Keratinocyte (primary cell): ENCODE results near the gene MEGF10. TPM values are rescaled to one million over a fixed set of nuclear protein-coding genes. Genes with fewer than 3 reads are reported as not detected.

ENCODE experiments used
- DNase-seq: peaks from one replicate; pipeline ENCODE4 v3.0.0-alpha.2; 2011; ENCODE audit warnings: low read depth, missing footprints, low spot score
- FAIRE-seq: peaks from 2 replicates; lab custom pipeline; 2011; peaks lifted over from hg19 to GRCh38; lab: Jason Lieb, UNC
- H2AFZ ChIP-seq: 2 replicates; pipeline ENCODE4 v1.6.0; 2012; ENCODE audit warnings: low read length, control low read depth, inconsistent platforms; ENCODE audit not compliant: control insufficient read depth
- H3K27ac ChIP-seq: 2 replicates; pipeline ENCODE4 v1.5.1; 2011; ENCODE audit warnings: low read length; ENCODE audit not compliant: control insufficient read depth, insufficient read depth
- H3K27me3 ChIP-seq: 3 replicates; pipeline ENCODE4 v1.6.0; 2011; ENCODE audit warnings: low read length; ENCODE audit not compliant: control insufficient read depth, insufficient read depth; ENCODE audit errors: extremely low read depth
- H3K36me3 ChIP-seq, 2 experiments: 2 replicates in 1 of 2; 3 replicates in 1 of 2; pipeline ENCODE4 v1.5.1; 2011; ENCODE audit warnings: low read length in 2 of 2, mild to moderate bottlenecking in 1 of 2; ENCODE audit not compliant: control insufficient read depth in 2 of 2, insufficient read depth in 2 of 2; ENCODE audit errors: extremely low read depth in 1 of 2
- H3K4me1 ChIP-seq: 3 replicates; pipeline ENCODE4 v1.5.1; 2011; ENCODE audit warnings: low read length; ENCODE audit not compliant: control insufficient read depth, insufficient read depth; ENCODE audit errors: extremely low read depth
- H3K4me2 ChIP-seq: 3 replicates; pipeline ENCODE4 v1.6.0; 2011; ENCODE audit warnings: low read depth, low read length; ENCODE audit not compliant: control insufficient read depth, insufficient read depth; ENCODE audit errors: extremely low read depth
- H3K4me3 ChIP-seq, 3 experiments: fragments of 200-600 bp in 1 of 3; sonication (generic) in 1 of 3; 2 replicates in 2 of 3; 3 replicates in 1 of 3; pipeline ENCODE4 v1.5.1; 2011 to 2016; ENCODE audit warnings: low read length in 3 of 3, mild to moderate bottlenecking in 3 of 3, control low read depth in 2 of 3, inconsistent platforms in 1 of 3, low read depth in 1 of 3, mixed read lengths in 1 of 3, mixed run types in 1 of 3, moderate library complexity in 1 of 3; ENCODE audit not compliant: control insufficient read depth in 2 of 3, insufficient read depth in 2 of 3; ENCODE audit errors: extremely low read depth in 1 of 3
- H3K79me2 ChIP-seq: 2 replicates; pipeline ENCODE4 v1.6.0; 2012; ENCODE audit warnings: low read length; ENCODE audit not compliant: control insufficient read depth, insufficient read depth
- H3K9ac ChIP-seq: 3 replicates; pipeline ENCODE4 v1.6.0; 2011; ENCODE audit warnings: low read length; ENCODE audit not compliant: control insufficient read depth, insufficient read depth; ENCODE audit errors: extremely low read depth
- H3K9me1 ChIP-seq: 3 replicates; pipeline ENCODE4 v1.6.0; 2011; ENCODE audit warnings: low read length; ENCODE audit not compliant: control insufficient read depth, insufficient read depth; ENCODE audit errors: extremely low read depth
- H3K9me3 ChIP-seq: 2 replicates; pipeline ENCODE4 v1.5.1; 2012; ENCODE audit warnings: low read depth, low read length; ENCODE audit not compliant: control insufficient read depth
- H4K20me1 ChIP-seq: 3 replicates; pipeline ENCODE4 v1.6.0; 2011; ENCODE audit warnings: low read length; ENCODE audit not compliant: control insufficient read depth, insufficient read depth; ENCODE audit errors: extremely low read depth
- EZH2 ChIP-seq: IDR thresholded peaks from one replicate; pipeline ENCODE4 v1.6.1; 2012; ENCODE audit warnings: inconsistent platforms, mild to moderate bottlenecking, low read length, moderate library complexity
- dilution Hi-C: fragments of 300-500 bp; cut with MboI; formaldehyde crosslinking; loops from one replicate; pipeline ENCODE4 v1.7.0; 2020; ENCODE audit warnings: low sequenced_read_pairs; ENCODE audit not compliant: extremely low pct_ligation_motif_present
- polyA plus RNA-seq, 5 experiments: library from polyadenylated mRNA; depleted of rRNA in 3 of 5; stranded (reverse) in 3 of 5; stranded (forward) in 1 of 5; unstranded in 1 of 5; fragments of >200 nt; gene quantifications; 1 replicate in 1 of 5; 2 replicates in 3 of 5; 3 replicates in 1 of 5; pipeline versions ENCODE4 v1.2.1 to v1.2.3, GENCODE V29; 2011 to 2012; ENCODE audit warnings: missing spikeins in 2 of 5, low read depth in 1 of 5, low replicate concordance in 1 of 5
- TF ChIP-seq, protein P1 (sequence below), 3 experiments: IDR thresholded peaks in 1 of 3; conservative IDR thresholded peaks in 1 of 3; optimal IDR thresholded peaks in 1 of 3; 2 replicates in 2 of 3; 3 replicates in 1 of 3; pipeline versions ENCODE3 to v1.5.1; 2011; ENCODE audit warnings: low read length in 3 of 3, mild to moderate bottlenecking in 3 of 3, moderate library complexity in 2 of 3, control low read depth in 1 of 3, inconsistent platforms in 1 of 3; ENCODE audit not compliant: insufficient read depth in 2 of 3; ENCODE audit errors: extremely low read depth in 1 of 3

Gene MEGF10
- polyA plus RNA-seq, 1 donor (not counting 4 experiments of a cell fraction or from before 2014, with no cell fraction given) = not detected

DNA sequence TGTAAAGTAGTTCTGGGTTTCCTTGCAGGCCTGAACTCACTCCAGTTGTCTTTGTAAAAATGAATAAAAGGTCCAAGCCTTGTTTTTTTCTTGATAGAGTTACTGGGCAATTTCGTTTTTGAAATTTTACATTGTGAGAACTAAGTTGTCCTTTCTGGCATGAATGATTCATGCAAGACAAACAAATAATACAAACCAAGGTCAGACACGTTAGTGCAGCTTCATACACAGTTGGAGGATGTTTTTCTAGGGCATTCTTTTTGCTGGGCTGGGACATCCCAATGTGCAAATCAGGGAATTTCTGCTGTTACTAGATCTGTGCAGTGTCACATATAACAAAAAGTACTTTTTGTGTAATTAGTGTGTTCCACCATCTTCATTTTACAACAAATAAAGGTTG lies 96.0 kb downstream of the MEGF10 start:
- Histone ChIP-seq H2AFZ (no peak overlapping the region), H3K27me3 (no peaks in the 10 kb centered on the region), H3K4me3 (no peak overlapping the region), H3K9ac (no peak overlapping the region), H3K4me2 (no peak overlapping the region), H3K27ac (no peak overlapping the region), H3K79me2 (no peaks in the 10 kb centered on the region), H3K9me3 (no peaks in the 10 kb centered on the region), H3K9me1 (no peaks in the 10 kb centered on the region), H4K20me1 (no peaks in the 10 kb centered on the region), H3K36me3 (no peaks in the 10 kb centered on the region), H3K4me1 (no peaks in the 10 kb centered on the region)
- TF ChIP-seq, protein P1, sequence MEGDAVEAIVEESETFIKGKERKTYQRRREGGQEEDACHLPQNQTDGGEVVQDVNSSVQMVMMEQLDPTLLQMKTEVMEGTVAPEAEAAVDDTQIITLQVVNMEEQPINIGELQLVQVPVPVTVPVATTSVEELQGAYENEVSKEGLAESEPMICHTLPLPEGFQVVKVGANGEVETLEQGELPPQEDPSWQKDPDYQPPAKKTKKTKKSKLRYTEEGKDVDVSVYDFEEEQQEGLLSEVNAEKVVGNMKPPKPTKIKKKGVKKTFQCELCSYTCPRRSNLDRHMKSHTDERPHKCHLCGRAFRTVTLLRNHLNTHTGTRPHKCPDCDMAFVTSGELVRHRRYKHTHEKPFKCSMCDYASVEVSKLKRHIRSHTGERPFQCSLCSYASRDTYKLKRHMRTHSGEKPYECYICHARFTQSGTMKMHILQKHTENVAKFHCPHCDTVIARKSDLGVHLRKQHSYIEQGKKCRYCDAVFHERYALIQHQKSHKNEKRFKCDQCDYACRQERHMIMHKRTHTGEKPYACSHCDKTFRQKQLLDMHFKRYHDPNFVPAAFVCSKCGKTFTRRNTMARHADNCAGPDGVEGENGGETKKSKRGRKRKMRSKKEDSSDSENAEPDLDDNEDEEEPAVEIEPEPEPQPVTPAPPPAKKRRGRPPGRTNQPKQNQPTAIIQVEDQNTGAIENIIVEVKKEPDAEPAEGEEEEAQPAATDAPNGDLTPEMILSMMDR (optimal IDR thresholded peaks at IDR 0.05 in 1 of 3, IDR thresholded peaks at IDR 0.05 in 1 of 3, conservative IDR thresholded peaks at IDR 0.05 in 1 of 3; ENCODE audit: extremely low read depth in 1 of 3, insufficient read depth in 2 of 3, low read length in 3 of 3) = no peak
- no peak for TF ChIP-seq EZH2
- dilution Hi-C loops = no loop called here
- no peak for DNase-seq
- no peak for FAIRE-seq

DNA sequence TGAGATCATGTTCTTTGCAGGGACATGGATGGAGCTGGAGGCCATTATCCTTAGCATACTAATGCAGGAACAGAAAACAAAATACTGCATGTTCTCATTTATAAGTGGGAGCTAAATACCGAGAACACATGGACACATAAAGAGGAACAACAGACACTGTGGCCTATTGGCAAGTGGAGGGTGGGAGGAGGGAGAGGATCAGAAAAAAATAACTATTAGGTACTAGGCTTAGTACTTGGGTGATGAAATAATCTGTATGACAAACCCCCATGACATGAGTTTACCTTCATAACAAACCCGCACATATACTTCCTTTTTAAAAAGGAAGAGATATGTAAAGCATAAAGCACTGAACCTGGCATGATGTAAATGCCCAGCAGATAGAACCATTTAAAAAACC lies 99.0 kb downstream of the MEGF10 start:
- Histone ChIP-seq H3K9me1 (no peaks in the 10 kb centered on the region), H3K27ac (no peak overlapping the region), H4K20me1 (no peaks in the 10 kb centered on the region), H3K79me2 (no peaks in the 10 kb centered on the region), H3K4me3 (no peak overlapping the region), H3K9me3 (no peaks in the 10 kb centered on the region), H3K4me2 (no peak overlapping the region), H3K4me1 (no peaks in the 10 kb centered on the region), H3K9ac (no peak overlapping the region), H3K27me3 (no peaks in the 10 kb centered on the region), H2AFZ (no peak overlapping the region), H3K36me3 (no peaks in the 10 kb centered on the region)
- TF ChIP-seq, protein P1 (optimal IDR thresholded peaks at IDR 0.05 in 1 of 3, IDR thresholded peaks at IDR 0.05 in 1 of 3, conservative IDR thresholded peaks at IDR 0.05 in 1 of 3; ENCODE audit: extremely low read depth in 1 of 3, insufficient read depth in 2 of 3, low read length in 3 of 3) = no peak
- TF ChIP-seq EZH2 = no peak
- no peak for FAIRE-seq
- no peak for DNase-seq
- dilution Hi-C loops = no loop called here
